Mesenchymal stem cell (in vitro differentiated cells and primary cell): ENCODE data around the gene IQCH.
A peak's percentile ranks its signal among the peaks of the same experiment; 100 is the strongest.
"Not testable (repeated sequence)": the region's sequence is repeated elsewhere in the genome, so short reads cannot be mapped to it uniquely, and the experiment has no call there.

Experiments used
- DNase-seq: peaks from one replicate; pipeline ENCODE4 v3.0.0-alpha.2; 2013
- H2AFZ ChIP-seq: one replicate; pipeline ENCODE4 v1.6.1; 2013; ENCODE audit warnings: low read depth, mild to moderate bottlenecking, control low read depth, inconsistent platforms, low read length, moderate library complexity
- H2AK5ac ChIP-seq: 2 replicates; pipeline ENCODE4 v1.6.1; 2013; ENCODE audit warnings: low read length, moderate library complexity, mild to moderate bottlenecking, inconsistent platforms; ENCODE audit not compliant: severe bottlenecking
- H2BK120ac ChIP-seq: one replicate; pipeline ENCODE4 v1.6.1; 2013; ENCODE audit warnings: low read depth, mild to moderate bottlenecking, inconsistent platforms, low read length, moderate library complexity
- H2BK12ac ChIP-seq, 2 experiments: one replicate each; pipeline ENCODE4 v1.6.1; 2013; ENCODE audit warnings: inconsistent platforms in 2 of 2, low read length in 2 of 2, mild to moderate bottlenecking in 2 of 2, moderate library complexity in 2 of 2, control low read depth in 1 of 2
- H2BK15ac ChIP-seq: one replicate; pipeline ENCODE4 v1.6.1; 2013; ENCODE audit warnings: mild to moderate bottlenecking, low read depth, inconsistent platforms; ENCODE audit not compliant: poor library complexity, severe bottlenecking
- H2BK5ac ChIP-seq: 2 replicates; pipeline ENCODE4 v1.6.1; 2013; ENCODE audit warnings: low read depth, mild to moderate bottlenecking, low read length, control low read depth, inconsistent platforms; ENCODE audit not compliant: poor library complexity, severe bottlenecking
- H3K14ac ChIP-seq, 2 experiments: one replicate each; pipeline ENCODE4 v1.6.1; 2013; ENCODE audit warnings: inconsistent platforms in 2 of 2, low read length in 2 of 2, control low read depth in 1 of 2, mild to moderate bottlenecking in 1 of 2, moderate library complexity in 1 of 2
- H3K18ac ChIP-seq, 2 experiments: one replicate each; pipeline ENCODE4 v1.6.1; 2013; ENCODE audit warnings: inconsistent platforms in 2 of 2, low read length in 2 of 2, control low read depth in 1 of 2, low read depth in 1 of 2, mild to moderate bottlenecking in 1 of 2
- H3K23ac ChIP-seq, 2 experiments: one replicate each; pipeline ENCODE4 v1.6.1; 2013; ENCODE audit warnings: inconsistent platforms in 2 of 2, low read length in 2 of 2, mild to moderate bottlenecking in 2 of 2, moderate library complexity in 2 of 2, control low read depth in 1 of 2
- H3K27ac ChIP-seq: 2 replicates; pipeline ENCODE4 v1.5.1; 2013; ENCODE audit warnings: mild to moderate bottlenecking, moderate library complexity, low read length, control low read depth, inconsistent platforms; ENCODE audit not compliant: poor library complexity, severe bottlenecking
- H3K27me3 ChIP-seq, 2 experiments: 2 replicates each; pipeline versions ENCODE4 v1.6.1 to v1.7.0; 2013; ENCODE audit warnings: low read length in 2 of 2, mild to moderate bottlenecking in 2 of 2, moderate library complexity in 2 of 2, control low read depth in 1 of 2, inconsistent platforms in 1 of 2; ENCODE audit not compliant: control insufficient read depth in 1 of 2, insufficient read depth in 1 of 2
- H3K36me3 ChIP-seq, 2 experiments: 2 replicates each; pipeline versions ENCODE4 v1.6.1 to v1.7.0; 2013; ENCODE audit warnings: low read length in 2 of 2, control low read depth in 1 of 2, inconsistent platforms in 1 of 2, low read depth in 1 of 2, mild to moderate bottlenecking in 1 of 2; ENCODE audit not compliant: insufficient read depth in 2 of 2, control insufficient read depth in 1 of 2
- H3K4ac ChIP-seq, 2 experiments: one replicate each; pipeline ENCODE4 v1.6.1; 2013; ENCODE audit warnings: inconsistent platforms in 2 of 2, low read length in 2 of 2, mild to moderate bottlenecking in 2 of 2, moderate library complexity in 2 of 2, control low read depth in 1 of 2, low read depth in 1 of 2
- H3K4me1 ChIP-seq: 2 replicates; pipeline ENCODE4 v1.6.1; 2013; ENCODE audit warnings: low read depth, low read length, control low read depth; ENCODE audit not compliant: control insufficient read depth, insufficient read depth
- H3K4me2 ChIP-seq: 2 replicates; pipeline ENCODE4 v1.6.1; 2013; ENCODE audit warnings: low read length, mild to moderate bottlenecking, inconsistent platforms; ENCODE audit not compliant: poor library complexity, severe bottlenecking
- H3K4me3 ChIP-seq, 2 experiments: 2 replicates each; pipeline versions ENCODE4 v1.5.1 to v1.7.0; 2013; ENCODE audit warnings: low read length in 2 of 2, mild to moderate bottlenecking in 2 of 2, control low read depth in 1 of 2, low read depth in 1 of 2; ENCODE audit not compliant: insufficient read depth in 1 of 2
- H3K79me1 ChIP-seq: replicated peaks from 2 replicates; pipeline ENCODE4 v1.6.1; 2013; ENCODE audit warnings: mild to moderate bottlenecking, control low read depth, low read length, inconsistent platforms; ENCODE audit not compliant: poor library complexity, severe bottlenecking
- H3K9ac ChIP-seq: 2 replicates; pipeline ENCODE4 v1.7.0; 2013; ENCODE audit warnings: mild to moderate bottlenecking, low read length, moderate library complexity
- H3K9me3 ChIP-seq: 2 replicates; pipeline ENCODE4 v1.7.0; 2013; ENCODE audit warnings: mild to moderate bottlenecking, low read length; ENCODE audit not compliant: control insufficient read depth
- H4K8ac ChIP-seq: one replicate; pipeline ENCODE4 v1.6.1; 2013; ENCODE audit warnings: inconsistent platforms, mild to moderate bottlenecking, low read length, moderate library complexity
- H4K91ac ChIP-seq: one replicate; pipeline ENCODE4 v1.6.1; 2013; ENCODE audit warnings: mild to moderate bottlenecking, low read length, inconsistent platforms
- WGBS: methylation state at CpG from one replicate; pipeline ENCODE4 v1.1.7; 2013; ENCODE audit warnings: mixed read lengths; 5-methylcytosine and 5-hydroxymethylcytosine counted together

The IQCH gene

DNA sequence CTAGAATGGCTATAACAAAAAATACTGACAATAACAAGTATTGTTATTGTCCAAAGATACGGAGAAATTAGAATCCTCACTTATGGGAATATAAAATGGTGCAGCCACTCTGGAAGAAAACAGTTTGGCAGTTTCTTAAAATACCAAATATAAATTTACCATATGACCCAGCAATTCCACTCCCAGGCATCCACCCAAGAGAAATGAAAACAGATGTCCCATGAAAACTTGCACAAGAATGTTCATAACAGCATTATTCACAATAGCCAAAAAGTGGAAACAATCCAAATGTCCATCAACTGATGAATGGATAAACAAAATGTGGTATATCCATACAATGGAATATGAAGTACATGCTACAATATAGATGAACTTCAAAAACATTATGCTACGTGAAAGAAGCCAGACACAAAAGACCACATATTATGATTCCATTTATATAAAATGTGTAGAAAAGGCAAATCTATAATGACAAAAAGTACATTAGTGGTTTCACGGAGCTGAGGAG, 9.6 kb upstream of the IQCH start:
- Histone ChIP-seq H3K27ac (no peak overlapping the region), H3K79me1 (peaks cover 19% of the 10 kb centered on the region), H2AFZ (no peak overlapping the region), H3K9me3 (no peaks in the 10 kb centered on the region), H2BK5ac (no peak overlapping the region), H3K4me3 (no peak overlapping the region), H2AK5ac (no peak overlapping the region), H3K23ac (no peak overlapping the region), H2BK120ac (no peak overlapping the region), H3K4me1 (no peaks in the 10 kb centered on the region), H3K9ac (no peak overlapping the region), H3K4me2 (no peak overlapping the region), H3K36me3 (peaks cover 0 to 15% of the 10 kb centered on the region in 2 experiments), H4K91ac (no peak overlapping the region), H3K14ac (no peak overlapping the region), H3K27me3 (no peaks in the 10 kb centered on the region), H2BK12ac (no peak overlapping the region), H4K8ac (no peak overlapping the region), H3K4ac (no peak overlapping the region), H3K18ac (no peak overlapping the region), H2BK15ac (no peak overlapping the region)
- 100% methylated on average over 1 of the region's 3 CpGs for WGBS
- DNase-seq = no peak

DNA sequence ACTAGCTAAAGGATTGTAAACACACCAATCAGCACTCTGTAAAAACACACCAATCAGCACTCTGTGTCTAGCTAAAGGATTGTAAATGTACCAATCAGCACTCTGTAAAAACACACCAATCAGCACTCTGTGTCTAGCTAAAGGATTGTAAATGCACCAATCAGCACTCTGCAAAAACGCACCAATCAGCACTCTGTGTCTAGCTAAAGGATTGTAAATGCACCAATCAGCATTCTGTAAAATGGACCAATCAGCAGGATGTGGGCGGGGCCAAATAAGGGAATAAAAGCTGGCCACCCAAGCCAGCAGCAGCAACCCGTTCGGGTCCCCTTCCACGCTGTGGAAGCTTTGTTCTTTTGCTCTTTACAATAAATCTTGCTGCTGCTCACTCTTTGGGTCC, 8.0 kb upstream of the IQCH start:
- not testable (repeated sequence) for H3K14ac ChIP-seq, H2AFZ ChIP-seq, H2BK15ac ChIP-seq, H4K91ac ChIP-seq, H2BK12ac ChIP-seq, H3K4ac ChIP-seq, H2BK5ac ChIP-seq, DNase-seq, H3K27ac ChIP-seq, H2AK5ac ChIP-seq, H2BK120ac ChIP-seq, H3K18ac ChIP-seq, H4K8ac ChIP-seq, H3K27me3 ChIP-seq, H3K23ac ChIP-seq, H3K9ac ChIP-seq, H3K4me3 ChIP-seq, H3K9me3 ChIP-seq, H3K4me2 ChIP-seq, H3K4me1 ChIP-seq
- Histone ChIP-seq H3K79me1 (peaks cover 20% of the 10 kb centered on the region), H3K36me3 (peaks cover 0 to 15% of the 10 kb centered on the region in 2 experiments)
- 98% methylated on average over 5 of the region's 5 CpGs for WGBS

DNA sequence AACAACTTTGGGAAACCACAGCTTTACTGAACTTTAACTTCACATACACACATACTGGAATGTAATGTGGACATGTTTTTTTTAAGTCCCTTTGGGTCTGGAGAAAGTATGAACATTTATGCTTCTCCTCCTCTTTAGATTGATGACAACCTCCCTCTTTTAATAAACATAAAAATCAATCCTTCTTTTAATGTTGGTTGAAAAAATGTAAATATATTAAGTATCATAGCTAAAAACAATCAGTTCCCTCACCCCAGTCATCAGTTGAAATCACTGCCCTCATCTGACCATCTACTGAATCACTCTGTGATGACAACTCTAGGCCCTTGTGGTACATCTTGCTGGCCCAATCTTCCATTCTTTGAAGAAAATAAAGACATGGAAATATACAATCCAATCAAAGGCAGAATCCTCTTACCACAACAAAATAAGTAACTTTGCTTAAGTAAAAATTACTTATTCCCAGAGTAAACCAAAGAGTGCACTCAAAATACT, 6.5 kb upstream of the IQCH start:
- H3K23ac ChIP-seq = no peak overlapping the region
- no peak overlapping the region for H2BK120ac ChIP-seq
- H3K4me3 ChIP-seq = no peak overlapping the region
- H2AFZ ChIP-seq = no peak overlapping the region
- no peak overlapping the region for H3K4me2 ChIP-seq
- H4K91ac ChIP-seq = no peak overlapping the region
- no peak overlapping the region for H2BK15ac ChIP-seq
- H3K4ac ChIP-seq = no peak overlapping the region
- no peak for DNase-seq
- H3K27ac ChIP-seq = no peak overlapping the region
- no peak overlapping the region for H3K14ac ChIP-seq
- H3K36me3 ChIP-seq = peaks cover 0 to 15% of the 10 kb centered on the region in 2 experiments
- peaks cover 17% of the 10 kb centered on the region for H3K79me1 ChIP-seq
- H3K27me3 ChIP-seq = no peaks in the 10 kb centered on the region
- no peak overlapping the region for H2BK12ac ChIP-seq
- no peak overlapping the region for H2AK5ac ChIP-seq
- no peaks in the 10 kb centered on the region for H3K9me3 ChIP-seq
- peaks cover 2% of the 10 kb centered on the region for H3K4me1 ChIP-seq
- no peak overlapping the region for H2BK5ac ChIP-seq
- no peak overlapping the region for H3K18ac ChIP-seq
- peak overlapping the region; percentile 66 for H3K9ac ChIP-seq
- H4K8ac ChIP-seq = no peak overlapping the region

DNA sequence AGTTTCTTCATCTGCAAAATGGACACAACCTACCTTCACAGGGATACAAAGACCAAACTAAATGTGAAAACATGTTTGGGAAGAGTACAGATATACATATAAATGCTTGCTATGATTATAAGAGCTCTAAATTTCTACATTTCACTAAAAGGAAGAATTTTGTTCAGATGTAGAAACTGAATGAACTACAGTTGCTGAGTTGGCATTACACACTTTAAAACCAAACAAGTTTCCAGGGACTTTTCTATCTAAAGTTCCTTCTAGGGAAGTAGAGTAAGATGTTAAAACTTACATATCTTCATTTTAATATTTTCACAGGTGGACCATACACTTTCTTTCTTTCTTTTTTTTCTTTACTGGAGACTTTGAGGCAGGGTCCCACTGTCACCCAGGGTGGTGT, 4.8 kb upstream of the IQCH start:
- Histone ChIP-seq H3K4me2 (no peak overlapping the region), H3K36me3 (peaks cover 0 to 15% of the 10 kb centered on the region in 2 experiments), H3K18ac (no peak overlapping the region), H3K4me3 (no peak overlapping the region), H3K14ac (no peak overlapping the region), H3K4me1 (peaks cover 7% of the 10 kb centered on the region), H3K23ac (no peak overlapping the region), H2AK5ac (no peak overlapping the region), H2BK5ac (no peak overlapping the region), H2BK12ac (no peak overlapping the region), H3K27me3 (no peaks in the 10 kb centered on the region), H3K9me3 (no peaks in the 10 kb centered on the region), H3K27ac (no peak overlapping the region), H4K91ac (no peak overlapping the region), H2BK15ac (no peak overlapping the region), H4K8ac (no peak overlapping the region), H3K4ac (no peak overlapping the region), H2BK120ac (no peak overlapping the region), H2AFZ (no peak overlapping the region), H3K79me1 (peaks cover 13% of the 10 kb centered on the region), H3K9ac (no peak overlapping the region)
- no peak for DNase-seq
